Ishikawa (cell line): Measurements from ENCODE around the gene ATG9A.

Experiments
- CEBPB ChIP-seq: IDR thresholded peaks from 2 replicates; pipeline ENCODE4 v1.6.1; 2012
- CREB1 ChIP-seq: IDR thresholded peaks from 2 replicates; pipeline ENCODE4 v1.6.1; 2012; ENCODE audit warnings: low read depth
- EGR1 ChIP-seq: IDR thresholded peaks from 2 replicates; pipeline ENCODE4 v1.6.1; 2012
- EP300 ChIP-seq: IDR thresholded peaks from 2 replicates; pipeline ENCODE4 v1.6.1; 2012; ENCODE audit warnings: borderline replicate concordance
- FOXM1 ChIP-seq: IDR thresholded peaks from 2 replicates; pipeline ENCODE4 v1.6.1; 2012; ENCODE audit warnings: low read depth, borderline replicate concordance
- MAX ChIP-seq: IDR thresholded peaks from 2 replicates; pipeline ENCODE4 v1.6.1; 2012
- NFIC ChIP-seq: IDR thresholded peaks from 2 replicates; pipeline ENCODE4 v1.6.1; 2012
- RAD21 ChIP-seq: IDR thresholded peaks from 2 replicates; pipeline ENCODE4 v1.6.1; 2012; ENCODE audit warnings: low read depth
- TAF1 ChIP-seq: IDR thresholded peaks from 2 replicates; pipeline ENCODE4 v1.6.1; 2012; ENCODE audit warnings: low read depth, mild to moderate bottlenecking
- TCF12 ChIP-seq: IDR thresholded peaks from 2 replicates; pipeline ENCODE4 v1.6.1; 2012; ENCODE audit warnings: low read depth
- TEAD4 ChIP-seq: IDR thresholded peaks from 2 replicates; pipeline ENCODE4 v1.6.1; 2012
- YY1 ChIP-seq: IDR thresholded peaks from 2 replicates; pipeline ENCODE4 v1.6.1; 2012; ENCODE audit warnings: low read depth
- ZBTB7A ChIP-seq: IDR thresholded peaks from 2 replicates; pipeline ENCODE4 v1.6.1; 2012; ENCODE audit warnings: low read depth
- TF ChIP-seq, protein P1 (sequence below): IDR thresholded peaks from 2 replicates; pipeline ENCODE4 v1.6.1; 2012; ENCODE audit warnings: low read depth, mild to moderate bottlenecking

DNA sequence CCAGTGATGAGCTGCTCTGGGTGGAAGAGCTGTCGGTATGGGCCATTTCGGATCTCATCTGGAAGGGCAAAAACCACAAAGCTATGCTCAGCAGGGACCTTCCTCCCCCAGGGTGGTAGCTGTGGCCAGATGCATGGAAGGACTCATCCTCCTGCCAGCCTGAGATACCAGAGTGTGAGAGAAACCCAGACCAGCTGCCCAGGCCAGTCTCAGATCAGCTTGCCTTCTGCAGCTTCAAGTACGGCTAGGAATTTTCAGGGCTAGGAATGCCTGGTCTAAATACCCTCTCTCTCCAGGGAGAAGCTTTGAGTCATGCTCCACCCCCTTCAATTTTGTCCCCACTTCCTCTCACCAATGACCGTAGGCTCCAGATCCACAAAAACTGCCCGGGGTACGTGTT is 22.2 kb upstream of the ATG9A start:
- no peak for TF ChIP-seq NFIC
- TF ChIP-seq MAX: no peak
- no peak for TF ChIP-seq CREB1
- no peak for TF ChIP-seq TAF1
- no peak for TF ChIP-seq EGR1
- no peak for TF ChIP-seq TEAD4
- no peak for TF ChIP-seq RAD21
- no peak for TF ChIP-seq FOXM1
- no peak for TF ChIP-seq TCF12
- no peak for TF ChIP-seq CEBPB
- no peak for TF ChIP-seq YY1
- no peak for TF ChIP-seq EP300
- TF ChIP-seq, protein P1, sequence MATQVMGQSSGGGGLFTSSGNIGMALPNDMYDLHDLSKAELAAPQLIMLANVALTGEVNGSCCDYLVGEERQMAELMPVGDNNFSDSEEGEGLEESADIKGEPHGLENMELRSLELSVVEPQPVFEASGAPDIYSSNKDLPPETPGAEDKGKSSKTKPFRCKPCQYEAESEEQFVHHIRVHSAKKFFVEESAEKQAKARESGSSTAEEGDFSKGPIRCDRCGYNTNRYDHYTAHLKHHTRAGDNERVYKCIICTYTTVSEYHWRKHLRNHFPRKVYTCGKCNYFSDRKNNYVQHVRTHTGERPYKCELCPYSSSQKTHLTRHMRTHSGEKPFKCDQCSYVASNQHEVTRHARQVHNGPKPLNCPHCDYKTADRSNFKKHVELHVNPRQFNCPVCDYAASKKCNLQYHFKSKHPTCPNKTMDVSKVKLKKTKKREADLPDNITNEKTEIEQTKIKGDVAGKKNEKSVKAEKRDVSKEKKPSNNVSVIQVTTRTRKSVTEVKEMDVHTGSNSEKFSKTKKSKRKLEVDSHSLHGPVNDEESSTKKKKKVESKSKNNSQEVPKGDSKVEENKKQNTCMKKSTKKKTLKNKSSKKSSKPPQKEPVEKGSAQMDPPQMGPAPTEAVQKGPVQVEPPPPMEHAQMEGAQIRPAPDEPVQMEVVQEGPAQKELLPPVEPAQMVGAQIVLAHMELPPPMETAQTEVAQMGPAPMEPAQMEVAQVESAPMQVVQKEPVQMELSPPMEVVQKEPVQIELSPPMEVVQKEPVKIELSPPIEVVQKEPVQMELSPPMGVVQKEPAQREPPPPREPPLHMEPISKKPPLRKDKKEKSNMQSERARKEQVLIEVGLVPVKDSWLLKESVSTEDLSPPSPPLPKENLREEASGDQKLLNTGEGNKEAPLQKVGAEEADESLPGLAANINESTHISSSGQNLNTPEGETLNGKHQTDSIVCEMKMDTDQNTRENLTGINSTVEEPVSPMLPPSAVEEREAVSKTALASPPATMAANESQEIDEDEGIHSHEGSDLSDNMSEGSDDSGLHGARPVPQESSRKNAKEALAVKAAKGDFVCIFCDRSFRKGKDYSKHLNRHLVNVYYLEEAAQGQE: no peak
- no peak for TF ChIP-seq ZBTB7A
